Activated CD8-positive, alpha-beta memory T cell treated with anti-CD3 and anti-CD28 coated beads for 24 hours (primary cell): ENCODE measurements around the gene CTNND2.
"Not testable (repeated sequence)": the region's sequence is repeated elsewhere in the genome, so short reads cannot be mapped to it uniquely, and the experiment has no call there.

ENCODE experiments used
- DNase-seq: peaks from one replicate; pipeline ENCODE4 v3.0.0-alpha.2; 2020

CTNND2 gene

GRCh38 chr5:11383506-11384095 lies 520.6 kb downstream of the CTNND2 start:
- DNase-seq = no peak

GRCh38 chr5:11378461-11378860 lies 525.8 kb downstream of the CTNND2 start:
- DNase-seq = no peak

GRCh38 chr5:11377896-11378295 lies 526.4 kb downstream of the CTNND2 start:
- DNase-seq = no peak

- DNase-seq = no peak
These were observed 532.1 kb downstream of the CTNND2 start for GRCh38 chr5:11372191-11372590.

GRCh38 chr5:11371021-11371420 lies 533.2 kb downstream of the CTNND2 start:
- DNase-seq = no peak

- DNase-seq = no peak
These were observed 539.7 kb downstream of the CTNND2 start for GRCh38 chr5:11364531-11364930.

- no peak for DNase-seq
These were observed 540.5 kb downstream of the CTNND2 start for GRCh38 chr5:11363631-11364178.

GRCh38 chr5:11361768-11362167 lies 542.5 kb downstream of the CTNND2 start:
- no peak for DNase-seq

- no peak for DNase-seq
These were observed 546.3 kb downstream of the CTNND2 start for GRCh38 chr5:11357928-11358327.

- no peak for DNase-seq
These were observed 548.8 kb downstream of the CTNND2 start for GRCh38 chr5:11355491-11355890.

GRCh38 chr5:11346336-11346735 lies 557.9 kb downstream of the CTNND2 start:
- no peak for DNase-seq

- DNase-seq = no peak
These were observed 568.1 kb downstream of the CTNND2 start for GRCh38 chr5:11335881-11336760.

- DNase-seq = no peak
These were observed 569.8 kb downstream of the CTNND2 start for GRCh38 chr5:11334404-11334803.

- DNase-seq = no peak
These were observed 574.6 kb downstream of the CTNND2 start for GRCh38 chr5:11329679-11330078.

GRCh38 chr5:11324521-11325289 lies 579.5 kb downstream of the CTNND2 start:
- no peak for DNase-seq

GRCh38 chr5:11323761-11324160 lies 580.5 kb downstream of the CTNND2 start:
- DNase-seq = no peak

- no peak for DNase-seq
These were observed 582.1 kb downstream of the CTNND2 start for GRCh38 chr5:11322133-11322532.

GRCh38 chr5:11319836-11320580 lies 584.2 kb downstream of the CTNND2 start:
- DNase-seq = no peak

GRCh38 chr5:11313694-11314093 lies 590.6 kb downstream of the CTNND2 start:
- not testable (repeated sequence) for DNase-seq

- no peak for DNase-seq
These were observed 592.5 kb downstream of the CTNND2 start for GRCh38 chr5:11311731-11312130.

GRCh38 chr5:11311272-11311671 lies 593.0 kb downstream of the CTNND2 start:
- no peak for DNase-seq

- DNase-seq = no peak
These were observed 594.1 kb downstream of the CTNND2 start for GRCh38 chr5:11310158-11310557.

GRCh38 chr5:11306365-11306764 lies 597.9 kb downstream of the CTNND2 start:
- DNase-seq = no peak
